ENCODE results near the gene KCNQ1. TPM values are rescaled to one million over a fixed set of nuclear protein-coding genes. Genes with fewer than 3 reads are reported as not detected.

The KCNQ1 gene
- total and polyA plus RNA-seq, 7 experiments from 2014 or later, result 14.7 to 46.4 (median 36.9) TPM

DNA sequence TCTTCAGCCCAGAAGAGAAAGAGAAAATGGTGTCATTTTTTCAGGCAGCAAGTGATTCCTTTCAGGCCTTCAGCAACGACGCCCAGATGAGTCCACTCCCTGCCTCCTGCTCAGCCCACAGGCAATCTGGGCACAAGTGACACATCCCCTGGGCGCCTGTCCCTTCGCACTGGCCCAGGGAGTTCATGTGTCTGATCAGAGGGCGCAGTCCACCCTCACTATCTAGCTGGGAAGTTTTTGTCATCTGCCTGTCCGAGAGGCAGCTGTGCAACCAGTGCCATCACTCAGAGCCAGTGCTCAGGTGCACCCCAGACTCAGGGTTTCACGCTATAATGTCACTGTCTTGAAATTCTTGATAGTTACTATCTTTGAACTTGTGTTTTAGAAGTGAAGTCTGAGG is 256.4 kb downstream of the KCNQ1 start:
- CTCF ChIA-PET, result no interaction called here
- H3K4me1 Mint-ChIP-seq, result peaks cover 0 to 23% (median 7%) of the 10 kb centered on the region in 7 donors
- H3K27ac ChIP-seq (ENCODE audit: low read depth, low read length), result no peak overlapping the region
- intact Hi-C loops (cut with micrococcal nuclease), result loop anchor here in 1 of 2 donors (5.0 kb wide), 1 partner anchor 291 kb away; the partner anchor contains the start of gene NAP1L4
- no peak for ATAC-seq
- H3K27me3 ChIP-seq (ENCODE audit: control insufficient read depth in 2 of 2, insufficient read depth in 2 of 2, low read length in 2 of 2), result no peaks in the 10 kb centered on the region
- POLR2A ChIA-PET, result no interaction called here
- H3K27ac Mint-ChIP-seq, result peak overlapping the region in 1 of 9 donors; percentile 77
- H3K36me3 ChIP-seq (ENCODE audit: control insufficient read depth in 2 of 3, insufficient read depth in 3 of 3, low read length in 3 of 3), result peaks cover 0 to 7% (median 0%) of the 10 kb centered on the region in 3 experiments
- peaks cover 0 to 5% (median 0%) of the 10 kb centered on the region in 5 donors for H3K27me3 Mint-ChIP-seq
- no peaks in the 10 kb centered on the region for H3K9me3 ChIP-seq (ENCODE audit: control insufficient read depth in 2 of 3, low read length in 3 of 3)
- H3K4me3 ChIP-seq (ENCODE audit: low read length), result no peak overlapping the region
- DNase-seq, result no peak
- peaks cover 0 to 37% (median 18%) of the 10 kb centered on the region in 5 donors for H3K36me3 Mint-ChIP-seq
- peaks cover 0 to 4% (median 3%) of the 10 kb centered on the region in 11 donors for H3K9me3 Mint-ChIP-seq
- peak overlapping the region; percentile 18 to 80 (median 64) for H3K4me3 Mint-ChIP-seq
- peaks cover 2 to 4% of the 10 kb centered on the region in 2 donors for H3K4me1 ChIP-seq (ENCODE audit: control insufficient read depth in 2 of 2, insufficient read depth in 2 of 2, low read length in 2 of 2)

GRCh38 chr11:2701898-2702434 is 257.2 kb downstream of the KCNQ1 start:
- H3K9me3 ChIP-seq (ENCODE audit: control insufficient read depth in 2 of 3, low read length in 3 of 3), result no peaks in the 10 kb centered on the region
- Mint-ChIP-seq H3K9me3 (peaks cover 0 to 5% (median 3%) of the 10 kb centered on the region in 11 donors), H3K27ac (no peak overlapping the region), H3K27me3 (peaks cover 0 to 5% (median 0%) of the 10 kb centered on the region in 5 donors), H3K4me3 (peak overlapping the region in 4 of 10 donors; percentile 8 to 80 (median 46)), H3K4me1 (peaks cover 0 to 23% (median 7%) of the 10 kb centered on the region in 7 donors), H3K36me3 (peaks cover 0 to 37% (median 16%) of the 10 kb centered on the region in 5 donors)
- H3K36me3 ChIP-seq (ENCODE audit: control insufficient read depth in 2 of 3, insufficient read depth in 3 of 3, low read length in 3 of 3), result peaks cover 0 to 7% (median 0%) of the 10 kb centered on the region in 3 experiments
- H3K27me3 ChIP-seq (ENCODE audit: control insufficient read depth in 2 of 2, insufficient read depth in 2 of 2, low read length in 2 of 2), result no peaks in the 10 kb centered on the region
- ATAC-seq, result no peak
- ChIA-PET CTCF (no interaction called here), POLR2A (no interaction called here)
- H3K4me3 ChIP-seq (ENCODE audit: low read length), result no peak overlapping the region
- H3K27ac ChIP-seq (ENCODE audit: low read depth, low read length), result no peak overlapping the region
- H3K4me1 ChIP-seq (ENCODE audit: control insufficient read depth in 2 of 2, insufficient read depth in 2 of 2, low read length in 2 of 2), result peaks cover 2 to 4% of the 10 kb centered on the region in 2 donors
- no peak for DNase-seq
- intact Hi-C loops (cut with micrococcal nuclease), result loop anchor here in 1 of 2 donors (5.0 kb wide), 1 partner anchor 290 kb away; the partner anchor contains the start of gene NAP1L4

- POLR2A ChIA-PET, result no interaction called here
Observed at GRCh38 chr11:2702771-2703362, 258.1 kb downstream of the KCNQ1 start.

DNA sequence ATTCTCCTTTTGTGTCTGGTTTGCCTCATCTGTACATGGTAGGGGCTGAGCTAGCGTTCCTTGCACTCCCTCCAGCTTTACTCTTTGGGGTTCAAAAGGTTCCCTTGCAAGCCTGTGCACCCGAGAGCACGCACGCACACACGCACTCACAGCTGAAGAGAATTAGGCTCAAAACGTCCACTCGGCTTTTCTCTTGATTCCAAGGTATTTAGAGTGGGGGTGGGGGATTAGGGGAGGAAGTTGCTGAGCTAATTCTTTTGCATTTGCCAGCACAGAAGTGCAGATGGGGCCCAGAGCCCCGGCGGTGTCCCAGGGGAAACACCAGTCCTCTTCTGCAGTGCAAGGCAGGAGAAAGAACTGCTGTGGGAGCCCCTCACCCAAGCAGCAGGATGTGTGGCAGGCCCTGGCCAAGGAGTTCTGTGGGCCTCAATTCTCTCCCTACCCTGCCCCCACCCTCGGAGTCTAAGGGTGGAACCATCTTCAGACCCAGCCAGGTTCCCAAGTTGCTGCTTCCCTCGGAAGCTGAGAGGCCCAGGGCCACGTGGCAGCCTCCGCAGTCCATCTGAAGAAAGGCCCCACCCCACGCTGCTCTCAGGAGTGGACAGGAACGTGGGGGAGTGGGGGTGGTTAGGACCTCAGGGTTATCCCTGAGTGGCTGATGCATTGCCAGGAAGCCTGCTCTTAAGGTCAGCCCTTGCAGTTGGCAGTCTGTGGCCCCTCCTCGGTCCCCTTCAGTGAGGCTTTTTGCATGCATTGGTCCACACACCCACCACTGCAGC is 258.7 kb downstream of the KCNQ1 start:
- H3K27me3 Mint-ChIP-seq, result peaks cover 0 to 1% (median 0%) of the 10 kb centered on the region in 5 donors
- Histone ChIP-seq H3K9me3 (ENCODE audit: control insufficient read depth in 2 of 3, low read length in 3 of 3) (no peaks in the 10 kb centered on the region), H3K27me3 (ENCODE audit: control insufficient read depth in 2 of 2, insufficient read depth in 2 of 2, low read length in 2 of 2) (no peaks in the 10 kb centered on the region), H3K4me1 (ENCODE audit: control insufficient read depth in 2 of 2, insufficient read depth in 2 of 2, low read length in 2 of 2) (peaks cover 2 to 3% of the 10 kb centered on the region in 2 donors), H3K27ac (ENCODE audit: low read depth, low read length) (no peak overlapping the region), H3K36me3 (ENCODE audit: control insufficient read depth in 2 of 3, insufficient read depth in 3 of 3, low read length in 3 of 3) (peaks cover 0 to 5% (median 0%) of the 10 kb centered on the region in 3 experiments), H3K4me3 (ENCODE audit: low read length) (no peak overlapping the region)
- H3K9me3 Mint-ChIP-seq, result peaks cover 0 to 8% (median 3%) of the 10 kb centered on the region in 11 donors
- intact Hi-C loops (cut with micrococcal nuclease), result loop anchor here in 1 of 2 donors (5.0 kb wide), 1 partner anchor 289 kb away; the partner anchor contains the start of gene NAP1L4
- no peak for DNase-seq
- no peak overlapping the region for H3K4me3 Mint-ChIP-seq
- ChIA-PET CTCF (no interaction called here), POLR2A (no interaction called here)
- H3K4me1 Mint-ChIP-seq, result peaks cover 0 to 10% (median 4%) of the 10 kb centered on the region in 7 donors
- H3K36me3 Mint-ChIP-seq, result peaks cover 5 to 38% (median 14%) of the 10 kb centered on the region in 5 donors
- no peak overlapping the region for H3K27ac Mint-ChIP-seq
- ATAC-seq, result no peak

More at GRCh38 chr11:2702771-2703362, 258.1 kb downstream of the KCNQ1 start:
- no peaks in the 10 kb centered on the region for H3K9me3 ChIP-seq (ENCODE audit: control insufficient read depth in 2 of 3, low read length in 3 of 3)
- Mint-ChIP-seq H3K27me3 (peaks cover 0 to 5% (median 0%) of the 10 kb centered on the region in 5 donors), H3K9me3 (peaks cover 0 to 5% (median 3%) of the 10 kb centered on the region in 11 donors), H3K36me3 (peaks cover 0 to 39% (median 10%) of the 10 kb centered on the region in 5 donors), H3K4me1 (peaks cover 0 to 16% (median 7%) of the 10 kb centered on the region in 7 donors), H3K27ac (no peak overlapping the region), H3K4me3 (no peak overlapping the region)
- no peak overlapping the region for H3K4me3 ChIP-seq (ENCODE audit: low read length)
- H3K4me1 ChIP-seq (ENCODE audit: control insufficient read depth in 2 of 2, insufficient read depth in 2 of 2, low read length in 2 of 2), result peaks cover 2 to 4% of the 10 kb centered on the region in 2 donors
- CTCF ChIA-PET, result no interaction called here
- no peaks in the 10 kb centered on the region for H3K27me3 ChIP-seq (ENCODE audit: control insufficient read depth in 2 of 2, insufficient read depth in 2 of 2, low read length in 2 of 2)
- H3K27ac ChIP-seq (ENCODE audit: low read depth, low read length), result no peak overlapping the region
- intact Hi-C loops (cut with micrococcal nuclease), result loop anchor here in 1 of 2 donors (5.0 kb wide), 1 partner anchor 289 kb away; the partner anchor contains the start of gene NAP1L4
- ATAC-seq (no peak), DNase-seq (no peak)
- H3K36me3 ChIP-seq (ENCODE audit: control insufficient read depth in 2 of 3, insufficient read depth in 3 of 3, low read length in 3 of 3), result peaks cover 0 to 7% (median 0%) of the 10 kb centered on the region in 3 experiments

DNA sequence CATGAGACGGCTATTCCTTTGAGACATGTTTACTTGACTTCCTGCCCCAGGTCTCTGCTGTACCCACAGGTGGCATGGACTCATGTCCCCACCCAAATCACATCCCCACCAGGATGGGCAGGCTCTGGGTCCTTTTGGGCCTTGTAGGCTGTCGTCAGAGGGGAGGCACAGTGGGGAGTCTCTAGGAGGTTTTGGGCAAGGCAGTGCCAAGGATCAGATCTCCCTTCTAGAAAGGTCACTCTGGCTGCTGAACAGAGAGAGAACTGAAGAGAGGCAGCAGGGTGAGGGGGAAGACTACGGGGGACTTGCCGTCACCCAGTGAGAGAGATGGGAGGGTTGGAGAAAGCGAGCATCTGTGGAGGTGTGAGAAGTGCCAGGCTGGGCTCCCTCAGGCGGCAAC is 259.5 kb downstream of the KCNQ1 start:
- Histone ChIP-seq H3K4me1 (ENCODE audit: control insufficient read depth in 2 of 2, insufficient read depth in 2 of 2, low read length in 2 of 2) (no peaks in the 10 kb centered on the region), H3K9me3 (ENCODE audit: control insufficient read depth in 2 of 3, low read length in 3 of 3) (peaks cover 0 to 1% (median 0%) of the 10 kb centered on the region in 3 experiments), H3K27me3 (ENCODE audit: control insufficient read depth in 2 of 2, insufficient read depth in 2 of 2, low read length in 2 of 2) (no peaks in the 10 kb centered on the region), H3K27ac (ENCODE audit: low read depth, low read length) (no peak overlapping the region), H3K36me3 (ENCODE audit: control insufficient read depth in 2 of 3, insufficient read depth in 3 of 3, low read length in 3 of 3) (no peaks in the 10 kb centered on the region), H3K4me3 (ENCODE audit: low read length) (no peak overlapping the region)
- ChIA-PET CTCF (no interaction called here), POLR2A (no interaction called here)
- DNase-seq (no peak), ATAC-seq (no peak)
- peaks cover 5 to 38% (median 14%) of the 10 kb centered on the region in 5 donors for H3K36me3 Mint-ChIP-seq
- no peaks in the 10 kb centered on the region for H3K27me3 Mint-ChIP-seq
- H3K27ac Mint-ChIP-seq, result no peak overlapping the region
- H3K4me1 Mint-ChIP-seq, result peaks cover 0 to 4% (median 0%) of the 10 kb centered on the region in 7 donors
- peaks cover 0 to 9% (median 3%) of the 10 kb centered on the region in 11 donors for H3K9me3 Mint-ChIP-seq
- H3K4me3 Mint-ChIP-seq, result peak overlapping the region in 1 of 10 donors; percentile 21
- intact Hi-C loops (cut with micrococcal nuclease), result loop anchor here in 1 of 2 donors (5.0 kb wide), 1 partner anchor 288 kb away; the partner anchor contains the start of gene NAP1L4

GRCh38 chr11:2704896-2705606 is 260.2 kb downstream of the KCNQ1 start:
- Mint-ChIP-seq H3K27ac (no peak overlapping the region), H3K4me3 (no peak overlapping the region), H3K27me3 (no peaks in the 10 kb centered on the region), H3K9me3 (peaks cover 0 to 16% (median 4%) of the 10 kb centered on the region in 11 donors), H3K36me3 (peaks cover 5 to 45% (median 21%) of the 10 kb centered on the region in 5 donors), H3K4me1 (peaks cover 0 to 4% (median 0%) of the 10 kb centered on the region in 7 donors)
- H3K27ac ChIP-seq (ENCODE audit: low read depth, low read length), result no peak overlapping the region
- POLR2A ChIA-PET, result no interaction called here
- ATAC-seq (no peak), DNase-seq (no peak)
- H3K4me3 ChIP-seq (ENCODE audit: low read length), result no peak overlapping the region
- no peaks in the 10 kb centered on the region for H3K36me3 ChIP-seq (ENCODE audit: control insufficient read depth in 2 of 3, insufficient read depth in 3 of 3, low read length in 3 of 3)
- no peaks in the 10 kb centered on the region for H3K27me3 ChIP-seq (ENCODE audit: control insufficient read depth in 2 of 2, insufficient read depth in 2 of 2, low read length in 2 of 2)
- H3K9me3 ChIP-seq (ENCODE audit: control insufficient read depth in 2 of 3, low read length in 3 of 3), result peaks cover 0 to 4% (median 0%) of the 10 kb centered on the region in 3 experiments
- CTCF ChIA-PET, result no interaction called here
- intact Hi-C loops (cut with micrococcal nuclease), result loop anchor here in 1 of 2 donors (5.0 kb wide), 1 partner anchor 287 kb away; the partner anchor contains the start of gene NAP1L4
- no peaks in the 10 kb centered on the region for H3K4me1 ChIP-seq (ENCODE audit: control insufficient read depth in 2 of 2, insufficient read depth in 2 of 2, low read length in 2 of 2)

Measured in naive thymus-derived CD4-positive, alpha-beta T cell (primary cell).